ENCODE data around the gene COL4A1.

The COL4A1 gene

GRCh38 chr13:110341445-110342244 lies 34.7 kb upstream of the COL4A1 start:
- DNase-seq, result no peak

- no peak for DNase-seq
Measured at GRCh38 chr13:110340812-110341444, 34.0 kb upstream of the COL4A1 start.

GRCh38 chr13:110339975-110340550 lies 33.1 kb upstream of the COL4A1 start:
- DNase-seq, result no peak

GRCh38 chr13:110339263-110339662 lies 32.3 kb upstream of the COL4A1 start:
- no peak for DNase-seq

GRCh38 chr13:110338441-110339101 lies 31.6 kb upstream of the COL4A1 start:
- DNase-seq, result no peak

- DNase-seq, result no peak
Measured at GRCh38 chr13:110337247-110337646, 30.3 kb upstream of the COL4A1 start.

GRCh38 chr13:110336681-110337080 lies 29.7 kb upstream of the COL4A1 start:
- no peak for DNase-seq

GRCh38 chr13:110336108-110336507 lies 29.2 kb upstream of the COL4A1 start:
- DNase-seq, result no peak

GRCh38 chr13:110334841-110335490 lies 28.0 kb upstream of the COL4A1 start:
- DNase-seq, result no peak

GRCh38 chr13:110334256-110334655 lies 27.3 kb upstream of the COL4A1 start:
- DNase-seq, result no peak

- no peak for DNase-seq
Measured at GRCh38 chr13:110333837-110334236, 26.9 kb upstream of the COL4A1 start.

- no peak for DNase-seq
Measured at GRCh38 chr13:110332750-110333149, 25.8 kb upstream of the COL4A1 start.

- DNase-seq, result no peak
Measured at GRCh38 chr13:110331362-110331761, 24.4 kb upstream of the COL4A1 start.

- DNase-seq, result no peak
Measured at GRCh38 chr13:110330491-110331011, 23.6 kb upstream of the COL4A1 start.

- DNase-seq, result no peak
Measured at GRCh38 chr13:110329798-110330461, 23.0 kb upstream of the COL4A1 start.

GRCh38 chr13:110329258-110329657 lies 22.3 kb upstream of the COL4A1 start:
- DNase-seq, result no peak

GRCh38 chr13:110328573-110328972 lies 21.6 kb upstream of the COL4A1 start:
- DNase-seq, result no peak

GRCh38 chr13:110327051-110327721 lies 20.2 kb upstream of the COL4A1 start:
- no peak for DNase-seq

GRCh38 chr13:110326263-110326904 lies 19.4 kb upstream of the COL4A1 start:
- DNase-seq, result no peak

- DNase-seq, result no peak
Measured at GRCh38 chr13:110324026-110324749, 17.2 kb upstream of the COL4A1 start.

Data from SIG-M5 (cell line).